ENCODE data around the gene SIPA1L3. TPM values are rescaled to one million over a fixed set of nuclear protein-coding genes. Genes with fewer than 3 reads are reported as not detected.

The SIPA1L3 gene
- total and polyA plus RNA-seq, 10 of the 15 experiments (the other 5 are each of a cell fraction or from before 2014, with no cell fraction given) = 0.24 to 66.2 (median 19.1) TPM

GRCh38 chr19:38004521-38005223 lies 97.7 kb downstream of the SIPA1L3 start (continued):
- TF ChIP-seq CEBPZ (IDR thresholded peaks at IDR 0.05; ENCODE audit: low read depth, low read length) (no peak), NRF1 (conservative IDR thresholded peaks at IDR 0.05; ENCODE audit: low read depth, low read length) (no peak), RELB (IDR thresholded peaks at IDR 0.05; ENCODE audit: low read depth) (peak; percentile 27; the same call in 1 of the 2 replicates), MEF2A (IDR thresholded peaks at IDR 0.05; ENCODE audit: insufficient read depth, low read depth, low read length) (no peak), ATF7 (IDR thresholded peaks at IDR 0.05; ENCODE audit: low read depth) (peak; percentile 96), PKNOX1 (IDR thresholded peaks at IDR 0.05) (peak; percentile 63), BCL3 (IDR thresholded peaks at IDR 0.05; ENCODE audit: borderline replicate concordance, insufficient read depth, low read depth, low read length, poor library complexity, severe bottlenecking) (no peak), POLR2AphosphoS2 (IDR thresholded peaks at IDR 0.05; ENCODE audit: low read depth, low read length) (peak; percentile 90), KLF5 (IDR thresholded peaks at IDR 0.05; ENCODE audit: partially characterized antibody) (no peak), ASH2L (IDR thresholded peaks at IDR 0.05; ENCODE audit: borderline replicate concordance, low read depth) (no peak), IKZF1 (conservative IDR thresholded peaks at IDR 0.05) (0 out of 2 replicates have a peak, but pooled peaks have one; percentile 17), ELK1 (IDR thresholded peaks at IDR 0.05; ENCODE audit: low read depth, low read length) (no peak), ESRRA (IDR thresholded peaks at IDR 0.05; ENCODE audit: low read length) (no peak), RB1 (IDR thresholded peaks at IDR 0.05; ENCODE audit: borderline replicate concordance) (no peak), MXI1 (IDR thresholded peaks at IDR 0.05; ENCODE audit: low read depth, low read length) (0 out of 2 replicates have a peak, but pooled peaks have one; percentile 33), HDAC6 (IDR thresholded peaks at IDR 0.05; ENCODE audit: unreplicated experiment) (no peak), IRF4 (IDR thresholded peaks at IDR 0.05; ENCODE audit: low read depth, low read length) (0 out of 2 replicates have a peak, but pooled peaks have one; percentile 23), YY1 (IDR thresholded peaks at IDR 0.05; ENCODE audit: low read depth, low read length) (peak; percentile 56; the same call in 1 of the 2 replicates), ZNF207 (IDR thresholded peaks at IDR 0.05; ENCODE audit: borderline replicate concordance) (no peak), NFYA (IDR thresholded peaks at IDR 0.05; ENCODE audit: borderline replicate concordance, low read depth, low read length) (peak; percentile 85), NR2F1 (conservative IDR thresholded peaks at IDR 0.05) (no peak)

Measured in GM12878 (cell line).